Endothelial cell of umbilical vein (primary cell): ENCODE data around the gene KRTAP5-6. TPM values are rescaled to one million over a fixed set of nuclear protein-coding genes. Genes with fewer than 3 reads are reported as not detected.

ENCODE experiments used
- BruUV-seq: library from RNA; stranded (reverse); fragments of 400-500 nt; replicated peaks from 2 replicates; lab custom pipeline; 2021; lab: Mats Ljungman, UMichigan
- CTCF ChIA-PET: fragments of 300-600, 350-600 bp; sonication (Branson Sonifier 250); formaldehyde crosslinking; loops from one replicate; lab custom pipeline; 2021; ENCODE audit warnings: antibody characterized with exemption, inconsistent platforms; lab: Charles Lee
- POLR2A ChIA-PET: fragments of 300-600, 350-600 bp; sonication (Branson Sonifier 250); formaldehyde crosslinking; loops from one replicate; lab custom pipeline; 2021; ENCODE audit warnings: antibody characterized with exemption, inconsistent platforms; lab: Charles Lee
- DNase-seq: peaks from one replicate; pipeline ENCODE4 v3.0.0-alpha.2; 2011; ENCODE audit warnings: low read depth, low spot score
- FAIRE-seq: peaks from 2 replicates; lab custom pipeline; 2011; peaks lifted over from hg19 to GRCh38; lab: Jason Lieb, UNC
- H2AFZ ChIP-seq: 2 replicates; pipeline ENCODE4 v1.6.0; 2012; ENCODE audit warnings: low read depth, low read length, control low read depth, inconsistent platforms
- H3K27ac ChIP-seq: 2 replicates; pipeline ENCODE4 v1.5.1; 2011; ENCODE audit warnings: low read depth, mild to moderate bottlenecking, control low read depth, low read length, moderate library complexity; ENCODE audit not compliant: insufficient read depth
- H3K27me3 ChIP-seq, 2 experiments: 2 replicates each; pipeline versions ENCODE4 v1.6.0 to v1.6.1; 2011; ENCODE audit warnings: low read length in 2 of 2, mixed read lengths in 1 of 2; ENCODE audit not compliant: control insufficient read depth in 2 of 2, insufficient read depth in 2 of 2
- H3K36me3 ChIP-seq, 2 experiments: 2 replicates in 1 of 2; 3 replicates in 1 of 2; pipeline ENCODE4 v1.5.1; 2011; ENCODE audit warnings: low read length in 2 of 2, mild to moderate bottlenecking in 1 of 2, moderate library complexity in 1 of 2; ENCODE audit not compliant: control insufficient read depth in 2 of 2, insufficient read depth in 2 of 2; ENCODE audit errors: extremely low read depth in 1 of 2
- H3K4me1 ChIP-seq: 3 replicates; pipeline ENCODE4 v1.5.1; 2011; ENCODE audit warnings: mild to moderate bottlenecking, low read length; ENCODE audit not compliant: control insufficient read depth, insufficient read depth; ENCODE audit errors: extremely low read depth
- H3K4me2 ChIP-seq: 2 replicates; pipeline ENCODE4 v1.6.1; 2011; ENCODE audit warnings: low read length, control low read depth, mixed read lengths; ENCODE audit not compliant: insufficient read depth
- H3K4me3 ChIP-seq, 3 experiments: fragments of 200-600 bp in 1 of 3; sonication (generic), shearing (Covaris generic) in 1 of 3; replicated peaks in 1 of 3; 2 replicates each; pipeline ENCODE4 v1.5.1; 2011 to 2016; ENCODE audit warnings: control low read depth in 3 of 3, low read length in 3 of 3, mild to moderate bottlenecking in 2 of 3, inconsistent platforms in 1 of 3, low read depth in 1 of 3, moderate library complexity in 1 of 3; ENCODE audit not compliant: insufficient read depth in 1 of 3
- H3K79me2 ChIP-seq: 2 replicates; pipeline ENCODE4 v1.6.0; 2012; ENCODE audit warnings: low read length, inconsistent platforms; ENCODE audit not compliant: control insufficient read depth, insufficient read depth
- H3K9ac ChIP-seq: replicated peaks from 2 replicates; pipeline ENCODE3; 2011; ENCODE audit warnings: low read length, control low read depth; ENCODE audit not compliant: insufficient read depth; ENCODE audit errors: extremely low read depth
- H3K9me1 ChIP-seq: replicated peaks from 3 replicates; pipeline ENCODE4 v1.6.0; 2011; ENCODE audit warnings: mild to moderate bottlenecking, low read length; ENCODE audit not compliant: control insufficient read depth, insufficient read depth; ENCODE audit errors: extremely low read depth
- H3K9me3 ChIP-seq: replicated peaks from 2 replicates; pipeline ENCODE4 v1.5.1; 2012; ENCODE audit warnings: low read length, inconsistent platforms; ENCODE audit not compliant: control insufficient read depth, insufficient read depth
- H4K20me1 ChIP-seq: replicated peaks from 2 replicates; pipeline ENCODE3; 2011; ENCODE audit warnings: mild to moderate bottlenecking, low read length; ENCODE audit not compliant: control insufficient read depth, insufficient read depth; ENCODE audit errors: extremely low read depth
- CTCF ChIP-seq, 2 donors: IDR thresholded peaks; 1 replicate in 1 of 2; 2 replicates in 1 of 2; pipeline ENCODE4 v1.5.1; 2011; ENCODE audit warnings: low read length in 2 of 2, mild to moderate bottlenecking in 2 of 2, moderate library complexity in 2 of 2, control low read depth in 1 of 2, inconsistent platforms in 1 of 2, low read depth in 1 of 2; ENCODE audit not compliant: insufficient read depth in 1 of 2; ENCODE audit errors: extremely low read depth in 1 of 2
- EZH2 ChIP-seq: IDR thresholded peaks from 2 replicates; pipeline ENCODE4 v1.6.1; 2012; ENCODE audit warnings: borderline replicate concordance, low read depth, mild to moderate bottlenecking, moderate library complexity, low read length, inconsistent platforms; ENCODE audit not compliant: severe bottlenecking
- FOS ChIP-seq: IDR thresholded peaks from 2 replicates; pipeline ENCODE4 v1.6.1; 2011; ENCODE audit warnings: mild to moderate bottlenecking, low read length, moderate library complexity, borderline replicate concordance; ENCODE audit not compliant: insufficient read depth
- GATA2 ChIP-seq: IDR thresholded peaks from 2 replicates; pipeline ENCODE4 v1.7.0; 2011; ENCODE audit warnings: low read depth, mild to moderate bottlenecking, moderate library complexity, mixed read lengths, low read length; ENCODE audit not compliant: insufficient read length, insufficient read depth
- JUN ChIP-seq: IDR thresholded peaks from 2 replicates; pipeline ENCODE4 v1.6.1; 2011; ENCODE audit warnings: borderline replicate concordance, low read depth; ENCODE audit not compliant: insufficient read length, insufficient read depth
- MAX ChIP-seq: IDR thresholded peaks from 2 replicates; pipeline ENCODE4 v1.6.1; 2011; ENCODE audit not compliant: insufficient read depth, insufficient read length
- MYC ChIP-seq: IDR thresholded peaks from one replicate; pipeline ENCODE4 v1.6.1; 2011; ENCODE audit warnings: mild to moderate bottlenecking, low read depth, low read length
- POLR2A ChIP-seq: IDR thresholded peaks from 2 replicates; pipeline ENCODE4 v1.6.1; 2012; ENCODE audit warnings: low read depth, mild to moderate bottlenecking, control low read depth, low read length
- POLR2AphosphoS5 ChIP-seq: IDR thresholded peaks from 2 replicates; pipeline ENCODE4 v1.6.1; 2012; ENCODE audit warnings: low read depth, mild to moderate bottlenecking, control low read depth, low read length, moderate library complexity; ENCODE audit not compliant: insufficient read depth
- dilution Hi-C: fragments of 300-500 bp; cut with MboI; formaldehyde crosslinking; loops from one replicate; pipeline ENCODE4 v1.15.0; 2019; ENCODE audit warnings: low sequenced_read_pairs; ENCODE audit not compliant: extremely low pct_ligation_motif_present
- intact Hi-C: fragments of 100-400 bp; cut with micrococcal nuclease; formaldehyde crosslinking; loops from one replicate; pipeline ENCODE4 v1.10.0; 2022
- polyA plus RNA-seq, 4 experiments: library from polyadenylated mRNA; depleted of rRNA in 3 of 4; stranded (reverse) in 3 of 4; unstranded in 1 of 4; fragments of >200 nt; gene quantifications; 2 replicates each; pipeline versions ENCODE4 v1.2.1 to v1.2.3, GENCODE V29; 2011 to 2012; ENCODE audit warnings: missing spikeins in 1 of 4
- total RNA-seq: library from RNA; stranded (reverse); gene quantifications from 2 replicates; pipeline ENCODE4 v1.2.3, GENCODE V29; 2021

The KRTAP5-6 gene
- total and polyA plus RNA-seq, 2 donors (not counting 3 experiments of a cell fraction or from before 2014, with no cell fraction given) = not detected

- Histone ChIP-seq H3K27me3 (no peaks in the 10 kb centered on the region), H3K27ac (no peak overlapping the region), H3K9me3 (no peaks in the 10 kb centered on the region), H3K4me1 (peaks cover 16% of the 10 kb centered on the region), H3K79me2 (no peaks in the 10 kb centered on the region), H3K36me3 (no peaks in the 10 kb centered on the region), H2AFZ (no peak overlapping the region), H3K4me3 (no peak overlapping the region), H3K9me1 (no peaks in the 10 kb centered on the region), H3K9ac (no peak overlapping the region), H3K4me2 (no peak overlapping the region), H4K20me1 (no peaks in the 10 kb centered on the region)
- ChIA-PET POLR2A (no interaction called here), CTCF (interaction anchor here (0.8 to 5.5 kb wide), 24 partner anchors 16 to 464 kb away, joined by 3 to 623 read pairs (median 6); partner anchors contain the start of gene SYT8)
- dilution Hi-C loops (no loop called here), intact Hi-C loops (loop anchor here (1.0 to 5.0 kb wide), 5 partner anchors 43 to 461 kb away; partner anchors contain the start of gene CTSD)
- BruUV-seq = no TSS peak
- DNase-seq (no peak), FAIRE-seq (no peak)
- TF ChIP-seq EZH2 = no peak
- TF ChIP-seq POLR2AphosphoS5 = no peak
- no peak for TF ChIP-seq FOS
- TF ChIP-seq MAX = no peak
- no peak for TF ChIP-seq GATA2
- TF ChIP-seq CTCF (IDR thresholded peaks at IDR 0.05; ENCODE audit: extremely low read depth in 1 of 2, insufficient read depth in 1 of 2, low read depth in 1 of 2, low read length in 2 of 2) = no peak
- TF ChIP-seq JUN = no peak
- no peak for TF ChIP-seq MYC
- TF ChIP-seq POLR2A = no peak
Observed at GRCh38 chr11:1694846-1695547, 2.0 kb upstream of the KRTAP5-6 start.
